NCI-H1092 (cell line): ENCODE results near the gene CFAP157.

Experiments used
- DNase-seq: peaks from one replicate; lab custom pipeline; 2025; lab: John Stamatoyannopoulos, UW

Gene CFAP157

GRCh38 chr9:127762111-127762676 lies 55.4 kb downstream of the CFAP157 start:
- no peak for DNase-seq

GRCh38 chr9:127763918-127764384 lies 57.2 kb downstream of the CFAP157 start:
- DNase-seq: no peak

GRCh38 chr9:127765418-127765817 lies 58.6 kb downstream of the CFAP157 start:
- DNase-seq: no peak
